ENCODE measurements around the gene HOXD12. TPM values are rescaled to one million over a fixed set of nuclear protein-coding genes. Genes with fewer than 3 reads are reported as not detected.

The HOXD12 gene
- total RNA-seq, 1 experiment from 2014 or later = 0.13 TPM

- in situ Hi-C loops (cut with HindIII; ENCODE audit: low pct_unique_long_range_greater_than_20kb, low sequenced_read_pairs) = no loop called here
Measured at GRCh38 chr2:176082824-176083751, 16.5 kb upstream of the HOXD12 start.

GRCh38 chr2:176083796-176084261 is 15.8 kb upstream of the HOXD12 start, which contains the start of gene EVX2:
EVX2 (minus strand) TSS chr2:176083962; CDS start chr2:176083776, 186 bp downstream.
- H3K27ac ChIP-seq (ENCODE audit: low read length) = no peak within 1 kb of the TSS
- ChIA-PET CTCF (no interaction called here), POLR2A (no interaction called here)
- H3K9me3 ChIP-seq (ENCODE audit: control insufficient read depth, insufficient read depth, low read depth, low read length) = no peaks in the 10 kb centered on the region
- TF ChIP-seq TCF7L2 (IDR thresholded peaks at IDR 0.05; ENCODE audit: low read depth, low read length) (no peak), POLR2AphosphoS5 (IDR thresholded peaks at IDR 0.05; ENCODE audit: low read depth, low read length) (no peak), CTCF (IDR thresholded peaks at IDR 0.05) (no peak), SIN3A (IDR thresholded peaks at IDR 0.05; ENCODE audit: borderline replicate concordance, insufficient read depth, low read depth, low read length) (no peak)
- TF ChIP-seq, protein P1, sequence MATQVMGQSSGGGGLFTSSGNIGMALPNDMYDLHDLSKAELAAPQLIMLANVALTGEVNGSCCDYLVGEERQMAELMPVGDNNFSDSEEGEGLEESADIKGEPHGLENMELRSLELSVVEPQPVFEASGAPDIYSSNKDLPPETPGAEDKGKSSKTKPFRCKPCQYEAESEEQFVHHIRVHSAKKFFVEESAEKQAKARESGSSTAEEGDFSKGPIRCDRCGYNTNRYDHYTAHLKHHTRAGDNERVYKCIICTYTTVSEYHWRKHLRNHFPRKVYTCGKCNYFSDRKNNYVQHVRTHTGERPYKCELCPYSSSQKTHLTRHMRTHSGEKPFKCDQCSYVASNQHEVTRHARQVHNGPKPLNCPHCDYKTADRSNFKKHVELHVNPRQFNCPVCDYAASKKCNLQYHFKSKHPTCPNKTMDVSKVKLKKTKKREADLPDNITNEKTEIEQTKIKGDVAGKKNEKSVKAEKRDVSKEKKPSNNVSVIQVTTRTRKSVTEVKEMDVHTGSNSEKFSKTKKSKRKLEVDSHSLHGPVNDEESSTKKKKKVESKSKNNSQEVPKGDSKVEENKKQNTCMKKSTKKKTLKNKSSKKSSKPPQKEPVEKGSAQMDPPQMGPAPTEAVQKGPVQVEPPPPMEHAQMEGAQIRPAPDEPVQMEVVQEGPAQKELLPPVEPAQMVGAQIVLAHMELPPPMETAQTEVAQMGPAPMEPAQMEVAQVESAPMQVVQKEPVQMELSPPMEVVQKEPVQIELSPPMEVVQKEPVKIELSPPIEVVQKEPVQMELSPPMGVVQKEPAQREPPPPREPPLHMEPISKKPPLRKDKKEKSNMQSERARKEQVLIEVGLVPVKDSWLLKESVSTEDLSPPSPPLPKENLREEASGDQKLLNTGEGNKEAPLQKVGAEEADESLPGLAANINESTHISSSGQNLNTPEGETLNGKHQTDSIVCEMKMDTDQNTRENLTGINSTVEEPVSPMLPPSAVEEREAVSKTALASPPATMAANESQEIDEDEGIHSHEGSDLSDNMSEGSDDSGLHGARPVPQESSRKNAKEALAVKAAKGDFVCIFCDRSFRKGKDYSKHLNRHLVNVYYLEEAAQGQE (IDR thresholded peaks at IDR 0.05; ENCODE audit: insufficient read depth in 1 of 2, low read depth in 2 of 2, low read length in 1 of 2) = no peak
- H3K27me3 ChIP-seq (ENCODE audit: control insufficient read depth, insufficient read depth, low read length) = peaks cover 25% of the 10 kb centered on the region
- peak within 1 kb of the TSS in 1 of 2 experiments; percentile 48; a peak in 2 of 4 replicates for H3K4me3 ChIP-seq (ENCODE audit: low read depth in 2 of 2, low read length in 2 of 2)
- peaks cover 9% of the 10 kb centered on the region for H3K4me1 ChIP-seq (ENCODE audit: control insufficient read depth, insufficient read depth, low read length)
- DNase-seq (ENCODE audit: low read depth, low spot score) (no peak), ATAC-seq (no peak)
- no TSS peak for BruUV-seq (replicated peaks)
- intact Hi-C loops (cut with micrococcal nuclease; ENCODE audit: unreplicated experiment) (loop anchor here (10.0 kb wide), 1 partner anchor 119 kb away; no protein-coding TSS in a partner anchor), in situ Hi-C loops (cut with HindIII; ENCODE audit: low pct_unique_long_range_greater_than_20kb, low sequenced_read_pairs) (no loop called here)
- no peaks in the 10 kb centered on the region for H3K36me3 ChIP-seq (ENCODE audit: control insufficient read depth, insufficient read depth, low read length)

More at GRCh38 chr2:176082824-176083751, 16.5 kb upstream of the HOXD12 start:
- Histone ChIP-seq H3K27ac (ENCODE audit: low read length) (no peak overlapping the region), H3K27me3 (ENCODE audit: control insufficient read depth, insufficient read depth, low read length) (peaks cover 27% of the 10 kb centered on the region), H3K4me3 (ENCODE audit: low read depth in 2 of 2, low read length in 2 of 2) (no peak overlapping the region), H3K9me3 (ENCODE audit: control insufficient read depth, insufficient read depth, low read depth, low read length) (no peaks in the 10 kb centered on the region), H3K36me3 (ENCODE audit: control insufficient read depth, insufficient read depth, low read length) (no peaks in the 10 kb centered on the region), H3K4me1 (ENCODE audit: control insufficient read depth, insufficient read depth, low read length) (peaks cover 6% of the 10 kb centered on the region)
- no peak for DNase-seq (ENCODE audit: low read depth, low spot score)
- no peak for TF ChIP-seq CTCF (IDR thresholded peaks at IDR 0.05)
- no peak for TF ChIP-seq SIN3A (IDR thresholded peaks at IDR 0.05; ENCODE audit: borderline replicate concordance, insufficient read depth, low read depth, low read length)
- TF ChIP-seq, protein P1 (IDR thresholded peaks at IDR 0.05; ENCODE audit: insufficient read depth in 1 of 2, low read depth in 2 of 2, low read length in 1 of 2) = no peak
- no peak for TF ChIP-seq POLR2AphosphoS5 (IDR thresholded peaks at IDR 0.05; ENCODE audit: low read depth, low read length)
- no peak for TF ChIP-seq TCF7L2 (IDR thresholded peaks at IDR 0.05; ENCODE audit: low read depth, low read length)
- BruUV-seq (replicated peaks) = no TSS peak
- CTCF ChIA-PET = interaction anchor here (0.5 to 0.7 kb wide), 2 partner anchors 374 to 569 kb away, joined by 3 to 4 read pairs; no protein-coding TSS in a partner anchor
- POLR2A ChIA-PET = no interaction called here
- no peak for ATAC-seq
- intact Hi-C loops (cut with micrococcal nuclease; ENCODE audit: unreplicated experiment) = loop anchor here (10.0 kb wide), 1 partner anchor 118 kb away; no protein-coding TSS in a partner anchor

All from Panc1 (cell line).